GM21447 (cell line): Measurements from ENCODE around the gene TFR2.

Experiments used
- ATAC-seq: cut with Tn5 transposase; IDR thresholded peaks from one replicate; pipeline ENCODE4 v1.9.1; 2021; ENCODE audit not compliant: unreplicated experiment

TFR2 gene

DNA sequence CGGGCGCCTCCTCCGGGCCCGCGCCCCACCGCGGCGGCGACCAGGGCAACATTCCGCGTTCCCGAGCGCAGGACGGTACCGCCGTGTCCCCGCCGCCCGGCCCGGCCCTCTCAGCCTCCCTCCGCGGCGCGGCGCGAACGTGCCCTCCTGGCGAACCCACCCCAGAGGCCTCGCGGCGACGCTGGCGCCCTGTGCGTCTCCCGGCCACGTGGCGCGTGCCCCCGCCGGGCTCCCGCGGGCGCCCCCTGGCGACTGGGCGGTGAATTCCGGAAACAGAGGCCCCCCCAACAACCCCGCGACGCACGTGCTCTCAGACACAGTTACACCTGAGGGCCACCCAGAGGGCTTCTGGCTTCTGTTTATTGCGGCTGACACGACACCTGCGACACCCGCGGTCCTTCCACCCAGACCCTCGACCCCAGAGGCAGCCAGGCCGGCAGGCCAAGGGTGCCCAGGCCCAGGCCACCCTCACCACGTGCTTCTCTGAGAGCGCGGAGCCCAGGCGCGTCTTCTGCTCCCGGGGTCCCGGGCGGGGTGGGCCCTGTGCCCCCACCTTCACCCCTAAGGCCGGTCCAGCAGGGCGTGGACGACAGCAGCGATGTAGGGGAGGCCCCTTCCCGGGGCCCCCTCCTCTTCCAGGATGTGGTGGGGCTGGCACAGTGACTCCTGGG, 67.5 kb downstream of the TFR2 start, which contains the start of gene SAP25:
Gene SAP25, minus strand, starts transcription at position 210 of the 671 bp plus-strand sequence. Its CDS starts 158 bp downstream, at position 52.
- no peak for ATAC-seq

DNA sequence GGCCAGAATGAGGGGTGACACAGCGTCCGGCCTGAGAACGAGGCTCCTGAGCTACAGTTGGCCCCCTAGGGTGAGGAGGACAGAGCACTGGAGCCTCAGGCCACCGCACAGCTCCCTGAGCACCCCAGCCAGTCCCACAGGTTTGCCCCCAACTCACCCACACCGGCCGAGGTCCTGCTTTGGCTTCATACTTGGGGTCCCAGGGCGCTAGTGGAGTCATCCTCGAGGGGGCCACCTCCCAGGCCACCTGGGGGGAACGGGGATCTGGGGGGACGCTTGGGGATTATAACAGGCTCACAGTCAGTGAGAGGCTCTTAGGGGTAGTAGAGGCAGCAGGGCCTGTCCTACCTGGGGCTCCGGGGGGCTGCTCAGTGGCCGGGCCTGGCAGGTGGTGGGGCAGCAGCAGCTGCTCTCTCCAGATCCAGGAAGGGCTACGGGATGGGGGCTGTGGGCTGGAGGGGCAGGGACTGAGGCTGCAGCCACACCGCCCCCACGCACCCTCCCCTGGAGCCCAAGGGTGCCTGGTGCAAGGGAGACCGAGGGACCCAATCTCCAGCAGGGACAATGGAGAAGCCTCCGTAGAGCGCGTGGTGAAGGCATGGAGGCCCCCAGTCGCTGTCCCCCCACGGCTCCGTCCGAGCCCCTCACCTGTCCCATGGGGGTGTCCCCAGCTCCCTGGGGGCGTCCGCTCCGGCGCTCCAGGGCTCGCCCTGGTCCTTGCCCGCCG, 68.2 kb downstream of the TFR2 start:
- ATAC-seq, result no peak

DNA sequence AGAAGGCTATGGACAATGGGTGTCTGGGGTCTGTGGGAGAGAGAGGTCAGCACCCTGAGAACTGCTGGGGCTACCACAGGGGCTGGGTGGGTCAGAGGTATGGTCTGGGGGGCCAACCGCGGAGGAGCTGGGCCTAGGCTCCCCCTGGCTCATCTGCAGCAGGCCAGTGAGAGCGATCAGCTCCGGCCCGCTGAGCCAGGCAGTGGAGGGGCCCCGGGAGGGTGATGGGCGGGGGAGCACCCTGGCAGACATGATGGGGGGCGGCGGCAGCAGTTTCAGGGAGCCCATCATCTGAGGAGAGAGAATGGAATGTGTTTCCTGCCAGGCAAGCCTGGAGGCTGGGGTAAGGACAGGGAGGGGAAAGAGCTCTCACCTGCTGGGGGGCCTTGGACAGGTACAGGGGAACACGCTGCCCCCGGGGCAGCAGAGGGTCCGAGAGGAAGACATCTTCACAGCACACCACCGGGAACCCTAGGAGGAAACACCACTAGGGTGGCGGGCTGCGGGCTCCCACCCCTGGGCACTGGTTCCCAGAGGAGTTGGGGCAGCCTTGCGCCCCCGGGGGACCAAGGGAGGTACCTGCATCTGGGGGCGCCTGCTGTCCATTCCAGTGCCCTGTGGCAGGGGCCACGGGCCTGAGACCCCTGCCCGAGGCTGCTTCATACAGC, 68.9 kb downstream of the TFR2 start:
- ATAC-seq, result no peak

DNA sequence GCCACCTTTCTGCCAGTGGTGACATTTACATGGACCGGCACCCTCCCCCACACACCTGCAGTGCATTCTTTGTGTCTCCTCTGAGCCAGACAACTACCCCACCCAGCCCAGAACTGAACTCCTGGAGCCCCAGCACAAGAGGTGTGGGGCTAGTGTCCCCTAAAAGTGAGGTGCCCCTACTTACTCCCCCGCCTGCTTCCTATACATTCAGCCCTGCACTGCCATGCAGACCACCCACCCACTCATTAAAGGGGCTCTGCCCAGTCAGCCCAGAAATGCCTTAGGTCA, 69.6 kb downstream of the TFR2 start:
- no peak for ATAC-seq

DNA sequence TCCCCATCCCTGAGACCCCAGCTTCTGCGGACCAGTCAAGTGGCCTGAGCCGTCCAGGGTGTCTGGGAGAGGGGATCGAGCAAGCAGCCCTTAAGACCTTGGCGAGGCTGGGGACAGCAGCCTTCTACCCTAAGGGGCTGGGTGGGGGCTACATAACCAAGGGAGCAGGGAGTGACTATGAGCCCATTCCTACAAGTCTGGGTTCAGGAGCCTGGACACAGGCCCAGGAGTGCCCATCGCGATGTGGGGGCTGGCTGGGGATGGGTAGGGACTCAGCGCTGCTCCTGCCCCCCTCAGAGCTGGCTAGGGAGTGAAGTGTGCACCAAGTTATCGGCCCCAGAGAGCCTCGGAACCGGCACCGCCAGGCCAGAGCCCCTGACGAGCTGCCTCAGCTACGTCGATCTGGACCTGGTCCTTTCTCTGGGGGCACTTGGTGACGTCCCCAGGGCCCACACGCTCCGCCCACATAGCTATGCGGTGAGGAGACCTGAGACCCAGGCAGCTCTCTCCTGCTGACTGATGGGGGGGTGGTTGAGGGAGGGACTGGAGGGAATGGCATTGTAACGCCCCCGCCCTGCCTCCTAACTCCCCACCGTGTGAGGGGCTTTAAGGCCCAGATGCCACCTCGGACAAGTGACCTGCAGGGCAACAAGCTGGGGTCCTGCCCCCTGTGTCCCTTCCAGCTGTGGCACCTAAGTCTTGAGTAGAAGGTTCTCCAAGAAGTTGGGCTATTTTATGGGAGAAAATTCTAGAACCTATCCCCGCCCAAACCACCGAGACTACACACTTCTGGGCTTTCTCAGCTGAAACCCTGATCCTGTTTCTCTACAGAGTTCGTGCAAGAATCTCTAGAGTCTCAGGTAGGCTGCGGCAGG, 70.2 kb downstream of the TFR2 start:
- no peak for ATAC-seq
